ENCODE data around the gene CSMD2.

CSMD2 gene

GRCh38 chr1:33984906-33985565 lies 180.0 kb downstream of the CSMD2 start:
- TF ChIP-seq POLR2AphosphoS5 (IDR thresholded peaks at IDR 0.05; ENCODE audit: low read depth, low read length), result no peak
- TF ChIP-seq TAF1 (IDR thresholded peaks at IDR 0.05; ENCODE audit: borderline replicate concordance, low read depth, low read length), result no peak
- TF ChIP-seq POLR2A (IDR thresholded peaks at IDR 0.05; ENCODE audit: low read depth, low read length), result no peak
- no peak for DNase-seq (ENCODE audit: insufficient read length)
- FAIRE-seq, result no peak

- FAIRE-seq (no peak), DNase-seq (ENCODE audit: insufficient read length) (no peak)
- TF ChIP-seq POLR2AphosphoS5 (IDR thresholded peaks at IDR 0.05; ENCODE audit: low read depth, low read length) (no peak), TAF1 (IDR thresholded peaks at IDR 0.05; ENCODE audit: borderline replicate concordance, low read depth, low read length) (no peak), POLR2A (IDR thresholded peaks at IDR 0.05; ENCODE audit: low read depth, low read length) (no peak)
Measured at GRCh38 chr1:33982419-33982818, 182.6 kb downstream of the CSMD2 start.

GRCh38 chr1:33979341-33979740 lies 185.7 kb downstream of the CSMD2 start:
- no peak for DNase-seq (ENCODE audit: insufficient read length)
- TF ChIP-seq POLR2AphosphoS5 (IDR thresholded peaks at IDR 0.05; ENCODE audit: low read depth, low read length) (no peak), POLR2A (IDR thresholded peaks at IDR 0.05; ENCODE audit: low read depth, low read length) (no peak), TAF1 (IDR thresholded peaks at IDR 0.05; ENCODE audit: borderline replicate concordance, low read depth, low read length) (no peak)
- FAIRE-seq, result no peak

GRCh38 chr1:33975961-33976360 lies 189.1 kb downstream of the CSMD2 start:
- DNase-seq (ENCODE audit: insufficient read length), result no peak
- no peak for TF ChIP-seq TAF1 (IDR thresholded peaks at IDR 0.05; ENCODE audit: borderline replicate concordance, low read depth, low read length)
- no peak for TF ChIP-seq POLR2AphosphoS5 (IDR thresholded peaks at IDR 0.05; ENCODE audit: low read depth, low read length)
- TF ChIP-seq POLR2A (IDR thresholded peaks at IDR 0.05; ENCODE audit: low read depth, low read length), result no peak
- no peak for FAIRE-seq

GRCh38 chr1:33973799-33974545 lies 191.1 kb downstream of the CSMD2 start:
- FAIRE-seq (no peak), DNase-seq (ENCODE audit: insufficient read length) (no peak)
- TF ChIP-seq POLR2A (IDR thresholded peaks at IDR 0.05; ENCODE audit: low read depth, low read length), result no peak
- TF ChIP-seq TAF1 (IDR thresholded peaks at IDR 0.05; ENCODE audit: borderline replicate concordance, low read depth, low read length), result no peak
- no peak for TF ChIP-seq POLR2AphosphoS5 (IDR thresholded peaks at IDR 0.05; ENCODE audit: low read depth, low read length)

- FAIRE-seq, result no peak
- DNase-seq (ENCODE audit: insufficient read length), result no peak
- TF ChIP-seq TAF1 (IDR thresholded peaks at IDR 0.05; ENCODE audit: borderline replicate concordance, low read depth, low read length) (no peak), POLR2A (IDR thresholded peaks at IDR 0.05; ENCODE audit: low read depth, low read length) (no peak), POLR2AphosphoS5 (IDR thresholded peaks at IDR 0.05; ENCODE audit: low read depth, low read length) (no peak)
Measured at GRCh38 chr1:33972676-33973395, 192.2 kb downstream of the CSMD2 start.

GRCh38 chr1:33971913-33972312 lies 193.1 kb downstream of the CSMD2 start:
- TF ChIP-seq POLR2A (IDR thresholded peaks at IDR 0.05; ENCODE audit: low read depth, low read length), result no peak
- no peak for TF ChIP-seq TAF1 (IDR thresholded peaks at IDR 0.05; ENCODE audit: borderline replicate concordance, low read depth, low read length)
- TF ChIP-seq POLR2AphosphoS5 (IDR thresholded peaks at IDR 0.05; ENCODE audit: low read depth, low read length), result no peak
- no peak for FAIRE-seq

GRCh38 chr1:33971018-33971710 lies 193.9 kb downstream of the CSMD2 start:
- DNase-seq (ENCODE audit: insufficient read length), result no peak
- FAIRE-seq, result no peak

More at GRCh38 chr1:33971913-33972312, 193.1 kb downstream of the CSMD2 start:
- DNase-seq (ENCODE audit: insufficient read length), result no peak

GRCh38 chr1:33970148-33970825 lies 194.7 kb downstream of the CSMD2 start:
- DNase-seq (ENCODE audit: insufficient read length) (no peak), FAIRE-seq (no peak)
- TF ChIP-seq POLR2AphosphoS5 (IDR thresholded peaks at IDR 0.05; ENCODE audit: low read depth, low read length) (no peak), POLR2A (IDR thresholded peaks at IDR 0.05; ENCODE audit: low read depth, low read length) (no peak), TAF1 (IDR thresholded peaks at IDR 0.05; ENCODE audit: borderline replicate concordance, low read depth, low read length) (no peak)

More at GRCh38 chr1:33971018-33971710, 193.9 kb downstream of the CSMD2 start:
- TF ChIP-seq POLR2AphosphoS5 (IDR thresholded peaks at IDR 0.05; ENCODE audit: low read depth, low read length), result no peak
- no peak for TF ChIP-seq POLR2A (IDR thresholded peaks at IDR 0.05; ENCODE audit: low read depth, low read length)
- TF ChIP-seq TAF1 (IDR thresholded peaks at IDR 0.05; ENCODE audit: borderline replicate concordance, low read depth, low read length), result no peak

- DNase-seq (ENCODE audit: insufficient read length) (no peak), FAIRE-seq (no peak)
Measured at GRCh38 chr1:33966346-33967141, 198.5 kb downstream of the CSMD2 start.

More at GRCh38 chr1:33966346-33967141, 198.5 kb downstream of the CSMD2 start:
- no peak for TF ChIP-seq TAF1 (IDR thresholded peaks at IDR 0.05; ENCODE audit: borderline replicate concordance, low read depth, low read length)
- no peak for TF ChIP-seq POLR2AphosphoS5 (IDR thresholded peaks at IDR 0.05; ENCODE audit: low read depth, low read length)
- no peak for TF ChIP-seq POLR2A (IDR thresholded peaks at IDR 0.05; ENCODE audit: low read depth, low read length)

Data from GM12892 (cell line).